Mesenchymal stem cell (in vitro differentiated cells and primary cell): Measurements from ENCODE around the gene OPN1SW. TPM values are rescaled to one million over a fixed set of nuclear protein-coding genes. Genes with fewer than 3 reads are reported as not detected.

ENCODE experiments used
- DNase-seq: peaks from one replicate; pipeline ENCODE4 v3.0.0-alpha.2; 2013
- H2AFZ ChIP-seq: one replicate; pipeline ENCODE4 v1.6.1; 2013; ENCODE audit warnings: low read depth, mild to moderate bottlenecking, control low read depth, inconsistent platforms, low read length, moderate library complexity
- H2AK5ac ChIP-seq: 2 replicates; pipeline ENCODE4 v1.6.1; 2013; ENCODE audit warnings: low read length, moderate library complexity, mild to moderate bottlenecking, inconsistent platforms; ENCODE audit not compliant: severe bottlenecking
- H2BK120ac ChIP-seq: one replicate; pipeline ENCODE4 v1.6.1; 2013; ENCODE audit warnings: low read depth, mild to moderate bottlenecking, inconsistent platforms, low read length, moderate library complexity
- H2BK12ac ChIP-seq, 2 experiments: one replicate each; pipeline ENCODE4 v1.6.1; 2013; ENCODE audit warnings: inconsistent platforms in 2 of 2, low read length in 2 of 2, mild to moderate bottlenecking in 2 of 2, moderate library complexity in 2 of 2, control low read depth in 1 of 2
- H2BK15ac ChIP-seq: one replicate; pipeline ENCODE4 v1.6.1; 2013; ENCODE audit warnings: mild to moderate bottlenecking, low read depth, inconsistent platforms; ENCODE audit not compliant: poor library complexity, severe bottlenecking
- H2BK5ac ChIP-seq: 2 replicates; pipeline ENCODE4 v1.6.1; 2013; ENCODE audit warnings: low read depth, mild to moderate bottlenecking, low read length, control low read depth, inconsistent platforms; ENCODE audit not compliant: poor library complexity, severe bottlenecking
- H3K14ac ChIP-seq, 2 experiments: one replicate each; pipeline ENCODE4 v1.6.1; 2013; ENCODE audit warnings: inconsistent platforms in 2 of 2, low read length in 2 of 2, control low read depth in 1 of 2, mild to moderate bottlenecking in 1 of 2, moderate library complexity in 1 of 2
- H3K18ac ChIP-seq, 2 experiments: one replicate each; pipeline ENCODE4 v1.6.1; 2013; ENCODE audit warnings: inconsistent platforms in 2 of 2, low read length in 2 of 2, control low read depth in 1 of 2, low read depth in 1 of 2, mild to moderate bottlenecking in 1 of 2
- H3K23ac ChIP-seq, 2 experiments: one replicate each; pipeline ENCODE4 v1.6.1; 2013; ENCODE audit warnings: inconsistent platforms in 2 of 2, low read length in 2 of 2, mild to moderate bottlenecking in 2 of 2, moderate library complexity in 2 of 2, control low read depth in 1 of 2
- H3K27ac ChIP-seq: 2 replicates; pipeline ENCODE4 v1.5.1; 2013; ENCODE audit warnings: mild to moderate bottlenecking, moderate library complexity, low read length, control low read depth, inconsistent platforms; ENCODE audit not compliant: poor library complexity, severe bottlenecking
- H3K27me3 ChIP-seq, 2 experiments: 2 replicates each; pipeline versions ENCODE4 v1.6.1 to v1.7.0; 2013; ENCODE audit warnings: low read length in 2 of 2, mild to moderate bottlenecking in 2 of 2, moderate library complexity in 2 of 2, control low read depth in 1 of 2, inconsistent platforms in 1 of 2; ENCODE audit not compliant: control insufficient read depth in 1 of 2, insufficient read depth in 1 of 2
- H3K36me3 ChIP-seq, 2 experiments: 2 replicates each; pipeline versions ENCODE4 v1.6.1 to v1.7.0; 2013; ENCODE audit warnings: low read length in 2 of 2, control low read depth in 1 of 2, inconsistent platforms in 1 of 2, low read depth in 1 of 2, mild to moderate bottlenecking in 1 of 2; ENCODE audit not compliant: insufficient read depth in 2 of 2, control insufficient read depth in 1 of 2
- H3K4ac ChIP-seq, 2 experiments: one replicate each; pipeline ENCODE4 v1.6.1; 2013; ENCODE audit warnings: inconsistent platforms in 2 of 2, low read length in 2 of 2, mild to moderate bottlenecking in 2 of 2, moderate library complexity in 2 of 2, control low read depth in 1 of 2, low read depth in 1 of 2
- H3K4me1 ChIP-seq: 2 replicates; pipeline ENCODE4 v1.6.1; 2013; ENCODE audit warnings: low read depth, low read length, control low read depth; ENCODE audit not compliant: control insufficient read depth, insufficient read depth
- H3K4me2 ChIP-seq: 2 replicates; pipeline ENCODE4 v1.6.1; 2013; ENCODE audit warnings: low read length, mild to moderate bottlenecking, inconsistent platforms; ENCODE audit not compliant: poor library complexity, severe bottlenecking
- H3K4me3 ChIP-seq, 2 experiments: 2 replicates each; pipeline versions ENCODE4 v1.5.1 to v1.7.0; 2013; ENCODE audit warnings: low read length in 2 of 2, mild to moderate bottlenecking in 2 of 2, control low read depth in 1 of 2, low read depth in 1 of 2; ENCODE audit not compliant: insufficient read depth in 1 of 2
- H3K79me1 ChIP-seq: replicated peaks from 2 replicates; pipeline ENCODE4 v1.6.1; 2013; ENCODE audit warnings: mild to moderate bottlenecking, control low read depth, low read length, inconsistent platforms; ENCODE audit not compliant: poor library complexity, severe bottlenecking
- H3K9ac ChIP-seq: 2 replicates; pipeline ENCODE4 v1.7.0; 2013; ENCODE audit warnings: mild to moderate bottlenecking, low read length, moderate library complexity
- H3K9me3 ChIP-seq: 2 replicates; pipeline ENCODE4 v1.7.0; 2013; ENCODE audit warnings: mild to moderate bottlenecking, low read length; ENCODE audit not compliant: control insufficient read depth
- H4K8ac ChIP-seq: one replicate; pipeline ENCODE4 v1.6.1; 2013; ENCODE audit warnings: inconsistent platforms, mild to moderate bottlenecking, low read length, moderate library complexity
- H4K91ac ChIP-seq: one replicate; pipeline ENCODE4 v1.6.1; 2013; ENCODE audit warnings: mild to moderate bottlenecking, low read length, inconsistent platforms
- WGBS: methylation state at CpG from one replicate; pipeline ENCODE4 v1.1.7; 2013; ENCODE audit warnings: mixed read lengths; 5-methylcytosine and 5-hydroxymethylcytosine counted together
- small RNA-seq: library from polyadenylated mRNA; stranded (forward); fragments of <200 nt; extraction: miRNeasy Mini kit (QIAGEN cat#:217004); gene quantifications from one replicate; pipeline ENCODE3, GENCODE V24; 2013; ENCODE audit warnings: low read depth

Gene OPN1SW

GRCh38 chr7:128726059-128726736 is 49.4 kb downstream of the OPN1SW start:
- no peak overlapping the region for H3K27ac ChIP-seq
- no peak for DNase-seq
- no peak overlapping the region for H2BK12ac ChIP-seq
- no peaks in the 10 kb centered on the region for H3K79me1 ChIP-seq
- H4K8ac ChIP-seq = no peak overlapping the region
- no peak overlapping the region for H2BK15ac ChIP-seq
- no peaks in the 10 kb centered on the region for H3K36me3 ChIP-seq
- no peak overlapping the region for H3K4me3 ChIP-seq
- no peak overlapping the region for H4K91ac ChIP-seq
- H3K4me2 ChIP-seq = no peak overlapping the region
- peaks cover 0 to 4% of the 10 kb centered on the region in 2 experiments for H3K27me3 ChIP-seq
- no peak overlapping the region for H2AK5ac ChIP-seq
- H3K4ac ChIP-seq = no peak overlapping the region
- H2AFZ ChIP-seq = no peak overlapping the region
- no peak overlapping the region for H3K23ac ChIP-seq
- H3K9me3 ChIP-seq = no peaks in the 10 kb centered on the region
- H2BK120ac ChIP-seq = no peak overlapping the region
- no peak overlapping the region for H3K9ac ChIP-seq
- no peak overlapping the region for H3K18ac ChIP-seq
- 84% methylated on average over 8 of the region's 8 CpGs for WGBS
- no peaks in the 10 kb centered on the region for H3K4me1 ChIP-seq
- no peak overlapping the region for H3K14ac ChIP-seq
- no peak overlapping the region for H2BK5ac ChIP-seq

GRCh38 chr7:128725531-128725930 is 50.1 kb downstream of the OPN1SW start:
- H3K36me3 ChIP-seq = no peaks in the 10 kb centered on the region
- no peak overlapping the region for H3K4me3 ChIP-seq
- H2BK15ac ChIP-seq = no peak overlapping the region
- no peak overlapping the region for H3K18ac ChIP-seq
- no peak overlapping the region for H4K91ac ChIP-seq
- no peak overlapping the region for H2BK12ac ChIP-seq
- no peak overlapping the region for H3K4ac ChIP-seq
- no peak overlapping the region for H3K9ac ChIP-seq
- no peak for DNase-seq
- no peaks in the 10 kb centered on the region for H3K4me1 ChIP-seq
- no peak overlapping the region for H3K4me2 ChIP-seq
- no peak overlapping the region for H2BK5ac ChIP-seq
- no peak overlapping the region for H2AK5ac ChIP-seq
- H2AFZ ChIP-seq = no peak overlapping the region
- H2BK120ac ChIP-seq = no peak overlapping the region
- H3K9me3 ChIP-seq = no peaks in the 10 kb centered on the region
- H4K8ac ChIP-seq = no peak overlapping the region
- no peaks in the 10 kb centered on the region for H3K79me1 ChIP-seq
- 90% methylated on average over 2 of the region's 2 CpGs for WGBS
- no peak overlapping the region for H3K23ac ChIP-seq
- H3K14ac ChIP-seq = no peak overlapping the region
- peaks cover 0 to 4% of the 10 kb centered on the region in 2 experiments for H3K27me3 ChIP-seq
- no peak overlapping the region for H3K27ac ChIP-seq

GRCh38 chr7:128724743-128725142 is 50.9 kb downstream of the OPN1SW start:
- Histone ChIP-seq H3K14ac (no peak overlapping the region), H3K4me3 (no peak overlapping the region), H3K36me3 (no peaks in the 10 kb centered on the region), H3K18ac (no peak overlapping the region), H2BK5ac (no peak overlapping the region), H2AFZ (no peak overlapping the region), H3K23ac (no peak overlapping the region), H2BK120ac (no peak overlapping the region), H3K27me3 (peaks cover 0 to 4% of the 10 kb centered on the region in 2 experiments), H2AK5ac (no peak overlapping the region), H4K91ac (no peak overlapping the region), H2BK15ac (no peak overlapping the region), H3K27ac (no peak overlapping the region), H3K9me3 (no peaks in the 10 kb centered on the region), H4K8ac (no peak overlapping the region), H3K79me1 (no peaks in the 10 kb centered on the region), H2BK12ac (no peak overlapping the region), H3K4me1 (no peaks in the 10 kb centered on the region), H3K9ac (no peak overlapping the region), H3K4ac (no peak overlapping the region), H3K4me2 (no peak overlapping the region)
- DNase-seq = no peak
- WGBS = 92% methylated on average over 5 of the region's 5 CpGs

Small RNA genes lying within 50 kb of the gene (small RNA-seq; reads per million reads assigned to genes)
- gene RN7SL81P = not detected
